ENCODE measurements around the gene PCDHGB4. TPM values are rescaled to one million over a fixed set of nuclear protein-coding genes. Genes with fewer than 3 reads are reported as not detected.
"Not testable (repeated sequence)": the region's sequence is repeated elsewhere in the genome, so short reads cannot be mapped to it uniquely, and the experiment has no call there.

PCDHGB4 gene
- total RNA-seq, 1 donor: 1.6 TPM

DNA sequence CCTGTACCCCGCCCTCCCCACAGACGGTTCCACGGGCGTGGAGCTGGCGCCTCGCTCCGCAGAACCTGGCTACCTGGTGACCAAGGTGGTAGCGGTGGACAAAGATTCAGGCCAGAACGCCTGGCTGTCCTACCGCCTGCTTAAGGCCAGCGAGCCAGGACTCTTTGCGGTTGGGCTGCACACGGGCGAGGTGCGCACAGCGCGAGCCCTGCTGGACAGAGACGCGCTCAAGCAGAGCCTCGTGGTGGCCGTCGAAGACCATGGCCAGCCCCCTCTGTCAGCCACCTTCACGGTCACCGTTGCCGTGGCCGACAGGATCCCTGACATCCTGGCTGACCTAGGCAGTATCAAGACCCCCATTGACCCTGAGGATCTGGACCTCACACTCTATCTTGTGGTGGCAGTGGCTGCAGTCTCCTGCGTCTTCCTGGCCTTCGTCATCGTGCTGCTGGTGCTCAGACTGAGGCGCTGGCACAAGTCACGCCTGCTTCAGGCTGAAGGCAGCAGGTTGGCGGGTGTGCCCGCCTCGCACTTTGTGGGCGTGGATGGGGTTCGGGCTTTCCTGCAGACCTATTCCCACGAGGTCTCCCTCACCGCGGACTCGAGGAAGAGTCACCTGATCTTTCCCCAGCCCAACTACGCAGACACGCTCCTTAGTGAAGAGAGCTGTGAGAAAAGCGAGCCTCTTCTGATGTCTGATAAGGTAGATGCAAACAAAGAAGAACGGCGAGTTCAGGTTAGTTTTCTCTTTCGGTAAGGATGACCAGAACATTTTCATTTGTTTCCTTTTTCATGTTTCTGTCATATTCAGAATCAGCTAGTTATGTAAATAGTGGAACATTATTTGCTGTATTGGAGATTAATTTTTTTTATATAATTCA, 21.2 kb upstream of the PCDHGB4 start:
- no peak for DNase-seq (ENCODE audit: low read depth in 2 of 3, low spot score in 2 of 3)

DNA sequence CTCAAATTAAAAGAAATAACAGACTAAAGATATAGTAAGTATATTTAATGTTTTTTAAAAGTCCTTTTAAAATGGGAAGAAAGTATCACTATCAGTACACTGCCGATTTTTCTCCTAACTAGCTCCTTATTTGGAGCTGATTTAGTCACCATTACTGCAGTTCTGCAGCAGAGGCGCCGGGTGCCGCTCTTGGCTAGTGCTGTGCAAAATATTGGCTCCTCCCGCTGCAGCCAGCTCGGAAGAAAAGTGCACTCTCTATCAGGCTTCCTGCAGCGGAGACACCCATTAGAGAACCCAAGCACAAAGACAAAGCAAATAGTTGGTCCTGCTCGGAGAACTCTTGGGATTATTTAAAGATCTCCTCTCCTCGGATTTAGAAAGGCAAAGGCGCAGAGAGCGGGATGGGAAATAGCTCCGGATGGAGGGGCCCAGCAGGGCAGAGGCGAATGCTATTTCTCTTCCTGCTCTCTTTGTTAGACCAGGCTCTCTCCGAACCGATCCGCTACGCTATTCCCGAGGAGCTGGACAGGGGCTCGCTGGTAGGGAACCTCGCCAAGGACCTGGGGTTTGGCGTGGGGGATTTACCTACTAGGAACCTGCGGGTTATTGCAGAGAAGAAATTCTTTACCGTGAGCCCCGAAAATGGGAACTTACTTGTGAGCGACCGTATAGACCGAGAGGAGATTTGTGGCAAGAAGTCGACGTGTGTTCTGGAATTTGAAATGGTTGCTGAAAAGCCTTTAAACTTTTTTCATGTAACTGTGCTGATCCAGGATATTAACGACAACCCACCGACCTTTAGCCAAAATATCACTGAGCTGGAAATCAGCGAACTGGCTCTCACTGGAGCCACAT, 17.3 kb upstream of the PCDHGB4 start, which contains the start of gene PCDHGB3:
TSS of gene PCDHGB3 (plus strand) at position 249 of the 855 bp plus-strand sequence. CDS start at position 402, 153 bp downstream.
- DNase-seq (ENCODE audit: low read depth in 2 of 3, low spot score in 2 of 3): peak in 2 of 3 donors; percentile 55 to 69

DNA sequence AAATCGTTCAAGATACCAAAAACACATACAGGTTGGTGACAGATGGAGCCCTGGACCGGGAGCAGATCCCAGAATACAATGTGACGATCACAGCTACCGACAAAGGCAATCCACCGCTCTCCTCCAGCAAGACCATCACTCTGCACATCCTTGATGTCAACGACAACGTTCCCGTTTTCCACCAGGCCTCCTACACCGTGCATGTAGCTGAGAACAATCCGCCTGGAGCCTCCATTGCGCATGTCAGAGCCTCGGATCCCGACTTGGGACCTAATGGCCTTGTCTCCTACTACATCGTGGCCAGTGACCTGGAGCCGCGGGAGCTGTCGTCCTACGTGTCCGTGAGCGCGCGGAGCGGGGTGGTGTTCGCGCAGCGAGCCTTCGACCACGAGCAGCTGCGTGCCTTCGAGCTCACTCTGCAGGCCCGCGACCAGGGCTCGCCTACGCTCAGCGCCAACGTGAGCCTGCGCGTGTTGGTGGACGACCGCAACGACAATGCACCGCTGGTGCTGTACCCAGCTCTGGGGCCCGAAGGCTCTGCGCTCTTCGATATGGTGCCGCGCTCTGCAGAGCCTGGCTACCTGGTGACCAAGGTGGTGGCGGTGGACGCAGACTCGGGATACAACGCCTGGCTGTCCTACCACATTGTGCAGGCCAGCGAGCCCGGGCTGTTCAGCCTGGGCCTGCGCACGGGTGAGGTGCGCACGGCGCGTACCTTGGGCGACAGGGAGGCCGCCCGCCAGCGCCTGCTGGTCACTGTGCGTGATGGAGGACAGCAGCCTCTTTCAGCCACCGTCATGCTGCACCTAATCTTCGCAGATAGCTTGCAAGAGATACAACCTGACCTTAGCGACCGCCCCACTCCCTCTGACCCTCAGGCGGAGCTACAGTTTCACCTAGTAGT, 15.7 kb upstream of the PCDHGB4 start:
- DNase-seq (ENCODE audit: low read depth in 2 of 3, low spot score in 2 of 3): no peak

DNA sequence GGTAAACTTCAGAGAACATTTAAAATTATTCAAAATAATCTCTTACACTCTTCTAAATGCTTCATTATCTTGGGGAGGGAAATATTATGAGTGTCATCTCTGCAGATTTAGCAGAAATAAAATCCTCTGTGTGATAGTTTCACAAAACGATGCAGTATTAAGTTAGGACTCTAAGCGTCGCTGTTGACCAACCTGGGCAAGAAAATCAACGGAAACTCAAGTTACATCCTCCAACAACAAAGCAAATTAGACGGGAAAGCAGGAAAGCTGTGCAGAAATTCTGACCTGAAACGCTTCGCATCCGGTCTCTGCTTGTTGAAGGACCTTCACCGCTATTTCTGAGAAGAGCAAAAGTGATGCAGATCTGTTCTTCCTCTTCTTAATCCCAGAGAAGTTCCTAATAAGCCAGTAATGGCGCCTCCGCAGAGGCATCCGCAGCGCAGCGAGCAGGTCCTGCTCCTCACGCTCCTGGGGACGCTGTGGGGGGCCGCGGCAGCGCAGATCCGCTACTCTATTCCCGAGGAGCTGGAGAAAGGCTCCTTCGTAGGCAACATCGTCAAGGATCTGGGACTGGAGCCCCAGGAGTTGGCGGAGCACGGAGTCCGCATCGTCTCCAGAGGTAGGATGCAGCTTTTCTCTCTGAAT, 13.7 kb upstream of the PCDHGB4 start, which contains the start of gene PCDHGA6:
TSS of gene PCDHGA6 (plus strand) at position 219 of the 645 bp plus-strand sequence. CDS start at position 412, 193 bp downstream.
- DNase-seq (ENCODE audit: low read depth in 2 of 3, low spot score in 2 of 3): no peak

- no peak for DNase-seq (ENCODE audit: low read depth in 2 of 3, low spot score in 2 of 3)
Measured at GRCh38 chr5:141374627-141375026, 12.9 kb upstream of the PCDHGB4 start.

DNA sequence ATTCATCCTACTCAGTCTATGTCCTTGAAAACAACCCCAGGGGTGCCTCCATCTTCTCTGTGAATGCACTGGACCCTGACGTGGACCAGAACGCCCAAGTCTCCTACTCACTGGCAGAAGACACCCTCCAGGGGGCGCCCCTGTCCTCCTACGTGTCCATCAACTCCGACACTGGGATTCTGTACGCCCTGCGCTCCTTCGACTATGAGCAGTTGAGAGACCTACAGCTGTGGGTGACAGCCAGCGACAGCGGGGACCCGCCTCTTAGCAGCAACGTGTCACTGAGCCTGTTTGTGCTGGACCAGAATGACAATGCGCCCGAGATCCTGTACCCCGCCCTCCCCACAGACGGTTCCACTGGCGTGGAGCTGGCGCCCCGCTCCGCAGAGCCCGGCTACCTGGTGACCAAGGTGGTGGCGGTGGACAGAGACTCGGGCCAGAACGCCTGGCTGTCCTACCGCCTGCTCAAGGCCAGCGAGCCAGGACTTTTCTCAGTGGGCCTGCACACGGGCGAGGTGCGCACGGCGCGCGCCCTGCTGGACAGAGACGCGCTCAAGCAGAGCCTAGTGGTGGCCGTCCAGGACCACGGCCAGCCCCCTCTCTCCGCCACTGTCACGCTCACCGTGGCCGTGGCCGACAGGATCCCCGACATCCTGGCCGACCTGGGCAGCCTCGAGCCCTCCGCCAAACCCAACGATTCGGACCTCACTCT, 11.9 kb upstream of the PCDHGB4 start:
- not testable (repeated sequence) for DNase-seq (ENCODE audit: low read depth in 2 of 3, low spot score in 2 of 3)

DNA sequence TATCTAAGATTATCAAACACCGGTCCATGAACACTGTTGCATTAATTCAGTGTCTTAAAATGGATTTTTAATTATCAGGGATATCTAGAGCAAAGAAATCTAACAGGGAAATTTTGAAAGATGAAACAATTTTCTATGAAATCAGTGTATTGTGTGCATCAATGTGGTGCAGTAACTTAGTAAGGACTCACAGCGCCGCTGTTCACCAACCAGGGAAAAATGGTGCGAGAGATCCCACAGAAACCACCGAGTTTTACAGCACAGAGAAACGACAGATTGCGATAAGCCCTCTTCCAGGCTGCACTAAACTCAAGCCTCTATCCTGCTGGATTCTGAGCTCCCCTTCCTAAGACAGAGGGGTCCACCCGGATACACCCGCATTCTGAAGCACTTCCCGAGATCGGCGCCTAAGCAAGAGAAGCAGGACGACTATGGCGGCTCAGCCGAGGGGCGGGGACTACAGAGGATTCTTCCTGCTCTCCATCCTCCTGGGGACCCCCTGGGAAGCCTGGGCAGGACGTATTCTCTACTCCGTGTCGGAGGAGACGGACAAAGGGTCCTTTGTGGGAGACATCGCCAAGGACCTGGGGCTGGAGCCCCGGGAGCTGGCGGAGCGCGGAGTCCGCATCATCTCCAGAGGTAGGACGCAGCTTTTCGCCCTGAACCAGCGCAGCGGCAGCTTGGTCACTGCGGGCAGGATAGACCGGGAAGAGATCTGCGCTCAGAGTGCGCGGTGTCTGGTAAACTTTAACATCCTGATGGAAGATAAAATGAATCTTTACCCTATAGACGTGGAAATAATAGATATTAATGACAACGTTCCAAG, 4.8 kb upstream of the PCDHGB4 start, which contains the start of gene PCDHGA7:
TSS of gene PCDHGA7 (plus strand) at position 274 of the 826 bp plus-strand sequence. CDS start at position 432, 158 bp downstream.
- peak in 1 of 3 donors; percentile 11 for DNase-seq (ENCODE audit: low read depth in 2 of 3, low spot score in 2 of 3)

GRCh38 chr5:141383345-141383744, 4.2 kb upstream of the PCDHGB4 start:
- no peak for DNase-seq (ENCODE audit: low read depth in 2 of 3, low spot score in 2 of 3)

GRCh38 chr5:141384471-141385267, 2.8 kb upstream of the PCDHGB4 start:
- no peak for DNase-seq (ENCODE audit: low read depth in 2 of 3, low spot score in 2 of 3)

GRCh38 chr5:141388661-141389060, 1.2 kb downstream of the PCDHGB4 start:
- no peak for DNase-seq (ENCODE audit: low read depth in 2 of 3, low spot score in 2 of 3)

DNA sequence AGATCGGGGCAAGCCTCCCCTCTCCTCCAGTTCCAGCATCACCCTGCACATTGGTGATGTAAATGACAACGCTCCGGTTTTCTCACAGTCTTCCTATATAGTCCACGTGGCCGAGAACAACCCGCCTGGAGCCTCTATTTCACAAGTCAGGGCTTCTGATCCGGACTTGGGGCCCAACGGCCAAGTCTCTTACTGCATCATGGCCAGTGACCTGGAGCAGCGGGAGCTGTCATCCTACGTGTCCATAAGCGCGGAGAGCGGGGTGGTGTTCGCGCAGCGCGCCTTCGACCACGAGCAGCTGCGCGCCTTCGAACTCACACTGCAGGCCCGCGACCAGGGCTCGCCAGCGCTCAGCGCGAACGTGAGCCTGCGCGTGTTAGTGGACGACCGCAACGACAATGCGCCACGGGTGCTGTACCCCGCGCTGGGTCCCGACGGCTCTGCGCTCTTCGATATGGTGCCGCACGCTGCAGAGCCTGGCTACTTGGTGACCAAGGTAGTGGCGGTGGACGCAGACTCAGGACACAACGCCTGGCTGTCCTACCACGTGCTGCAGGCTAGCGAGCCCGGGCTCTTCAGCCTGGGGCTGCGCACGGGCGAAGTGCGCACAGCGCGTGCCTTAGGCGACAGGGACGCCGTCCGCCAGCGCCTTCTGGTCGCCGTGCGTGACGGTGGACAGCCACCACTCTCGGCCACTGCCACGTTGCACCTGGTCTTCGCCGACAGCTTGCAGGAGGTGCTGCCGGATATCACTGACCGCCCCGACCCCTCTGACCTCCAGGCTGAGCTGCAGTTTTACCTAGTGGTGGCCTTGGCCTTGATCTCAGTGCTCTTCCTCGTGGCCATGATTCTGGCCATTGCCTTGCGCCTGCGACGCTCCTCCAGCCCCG, 1.9 kb downstream of the PCDHGB4 start:
- no peak for DNase-seq (ENCODE audit: low read depth in 2 of 3, low spot score in 2 of 3)

GRCh38 chr5:141392429-141393198, 5.1 kb downstream of the PCDHGB4 start, which contains the start of gene PCDHGA8:
TSS of gene PCDHGA8 (plus strand) at chr5:141392633. CDS start at chr5:141392814, 181 bp downstream.
- no peak for DNase-seq (ENCODE audit: low read depth in 2 of 3, low spot score in 2 of 3)

DNA sequence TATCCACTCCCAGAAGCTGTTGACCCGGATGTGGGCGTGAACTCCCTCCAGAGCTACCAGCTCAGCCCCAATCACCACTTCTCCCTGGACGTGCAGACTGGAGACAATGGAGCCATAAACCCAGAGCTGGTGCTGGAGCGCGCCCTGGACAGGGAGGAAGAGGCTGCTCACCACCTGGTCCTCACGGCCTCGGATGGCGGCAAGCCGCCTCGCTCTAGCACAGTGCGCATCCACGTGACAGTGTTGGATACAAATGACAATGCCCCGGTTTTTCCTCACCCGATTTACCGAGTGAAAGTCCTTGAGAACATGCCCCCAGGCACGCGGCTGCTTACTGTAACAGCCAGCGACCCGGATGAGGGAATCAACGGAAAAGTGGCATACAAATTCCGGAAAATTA, 5.8 kb downstream of the PCDHGB4 start:
- no peak for DNase-seq (ENCODE audit: low read depth in 2 of 3, low spot score in 2 of 3)

GRCh38 chr5:141394401-141395187, 7.1 kb downstream of the PCDHGB4 start:
- DNase-seq (ENCODE audit: low read depth in 2 of 3, low spot score in 2 of 3): not testable (repeated sequence)
